Testis (tissue), 2 donors: Measurements from ENCODE around the gene HOXD11.

Experiments
- CTCF ChIP-seq, 3 experiments: fragments of 450-650 bp in 2 of 3; fragments of 200-600 bp in 1 of 3; sonication (generic) in 1 of 3; IDR thresholded peaks; one replicate each; pipeline ENCODE4 v1.5.1; 2016 to 2019; ENCODE audit warnings: antibody characterized with exemption in 3 of 3, mild to moderate bottlenecking in 2 of 3, moderate library complexity in 1 of 3
- POLR2A ChIP-seq: fragments of 450-650 bp; IDR thresholded peaks from one replicate; pipeline ENCODE4 v1.6.1; 2017; ENCODE audit warnings: antibody characterized with exemption, mild to moderate bottlenecking, moderate library complexity

DNA sequence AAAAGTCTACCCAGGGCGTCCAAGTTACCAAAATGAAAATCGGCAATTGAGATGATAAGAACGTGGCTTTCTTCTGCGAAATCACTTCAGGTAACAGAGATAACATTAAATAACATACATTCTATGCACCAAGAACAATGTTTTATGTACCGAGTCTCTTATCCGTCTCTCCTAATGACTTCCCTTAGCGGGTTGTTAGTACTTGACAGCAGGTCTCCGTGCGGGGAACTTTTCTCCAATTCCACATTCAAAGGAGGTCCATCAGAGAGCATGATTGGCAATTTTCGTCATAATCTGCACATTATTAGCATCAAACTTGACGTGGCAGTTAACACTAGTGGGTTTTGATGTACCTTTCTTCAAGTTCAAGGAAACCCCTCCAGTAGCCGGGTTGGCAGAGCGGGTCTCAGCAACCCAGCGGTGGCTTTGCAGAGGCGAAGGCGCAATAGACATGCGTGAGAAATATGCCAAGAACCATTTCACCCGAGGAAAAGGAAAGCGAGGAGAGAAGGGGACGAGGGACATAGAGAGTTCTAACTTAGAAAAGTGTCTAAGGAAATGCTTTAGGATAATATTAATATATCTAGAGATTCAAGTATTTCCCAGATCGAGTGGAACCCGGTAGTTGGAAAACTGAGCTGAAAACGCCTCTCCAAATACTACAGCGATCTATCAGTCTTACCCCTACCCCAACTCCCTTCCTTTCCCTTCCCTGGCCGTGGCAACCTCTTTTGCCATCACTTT, 28.4 kb upstream of the HOXD11 start:
- TF ChIP-seq CTCF (IDR thresholded peaks at IDR 0.05) = no peak
- no peak for TF ChIP-seq POLR2A
